RWPE2 (cell line): ENCODE results near the gene PCSK5.

Experiments
- ATAC-seq: fragments of 200-7000 bp; cut with Tn5 transposase; 3 replicates; pipeline ENCODE4 v1.9.1; 2021; ENCODE audit warnings: low read depth
- DNase-seq: peaks from one replicate; pipeline ENCODE4 v3.0.0-alpha.2; 2020; ENCODE audit warnings: low spot score
- H3K27ac ChIP-seq: fragments of 450-650 bp; 2 replicates; pipeline ENCODE4 v1.5.1; 2017; ENCODE audit warnings: mild to moderate bottlenecking; ENCODE audit not compliant: poor library complexity, severe bottlenecking
- H3K27me3 ChIP-seq: fragments of 250-450 bp; sonication (Bioruptor Pico); 2 replicates; pipeline ENCODE4 v1.5.1; 2021; ENCODE audit warnings: mild to moderate bottlenecking, moderate library complexity; ENCODE audit not compliant: insufficient read depth, poor library complexity, severe bottlenecking
- H3K36me3 ChIP-seq: fragments of 250-450 bp; sonication (Bioruptor Pico); 2 replicates; pipeline ENCODE4 v1.5.1; 2020; ENCODE audit warnings: low read depth, mild to moderate bottlenecking, moderate library complexity
- H3K4me1 ChIP-seq: fragments of 250-450 bp; sonication (Bioruptor Pico); 2 replicates; pipeline ENCODE4 v1.5.1; 2021; ENCODE audit warnings: mild to moderate bottlenecking, moderate library complexity; ENCODE audit not compliant: insufficient read depth, poor library complexity, severe bottlenecking
- H3K4me3 ChIP-seq: fragments of 250-450 bp; sonication (Bioruptor Pico); 2 replicates; pipeline ENCODE4 v1.5.1; 2021; ENCODE audit warnings: mild to moderate bottlenecking, moderate library complexity; ENCODE audit not compliant: severe bottlenecking
- H3K9me3 ChIP-seq: fragments of 250-450 bp; sonication (Bioruptor Pico); 2 replicates; pipeline ENCODE4 v1.5.1; 2021; ENCODE audit warnings: mild to moderate bottlenecking, moderate library complexity; ENCODE audit not compliant: severe bottlenecking
- CTCF ChIP-seq: fragments of 450-650 bp; IDR thresholded peaks from one replicate; pipeline ENCODE4 v1.5.1; 2017; ENCODE audit warnings: mild to moderate bottlenecking, moderate library complexity; ENCODE audit not compliant: poor library complexity, severe bottlenecking

PCSK5 gene

GRCh38 chr9:76180541-76180940 lies 290.1 kb downstream of the PCSK5 start:
- Histone ChIP-seq H3K27ac (peak overlapping the region; percentile 18), H3K9me3 (no peaks in the 10 kb centered on the region), H3K36me3 (no peaks in the 10 kb centered on the region), H3K27me3 (no peaks in the 10 kb centered on the region), H3K4me1 (peaks cover 8% of the 10 kb centered on the region), H3K4me3 (no peak overlapping the region)
- no peak for DNase-seq
- TF ChIP-seq CTCF: no peak
- peak; percentile 70 for ATAC-seq

- TF ChIP-seq CTCF: no peak
- Histone ChIP-seq H3K4me3 (no peak overlapping the region), H3K36me3 (no peaks in the 10 kb centered on the region), H3K9me3 (no peaks in the 10 kb centered on the region), H3K4me1 (peaks cover 8% of the 10 kb centered on the region), H3K27ac (no peak overlapping the region), H3K27me3 (no peaks in the 10 kb centered on the region)
- no peak for DNase-seq
- ATAC-seq: peak; percentile 91
Observed at GRCh38 chr9:76181020-76181641, 290.7 kb downstream of the PCSK5 start.

- H3K27ac ChIP-seq: no peak overlapping the region
- no peak overlapping the region for H3K4me3 ChIP-seq
- TF ChIP-seq CTCF: no peak
- peaks cover 8% of the 10 kb centered on the region for H3K4me1 ChIP-seq
- no peaks in the 10 kb centered on the region for H3K27me3 ChIP-seq
- no peaks in the 10 kb centered on the region for H3K36me3 ChIP-seq
- no peak for ATAC-seq
- no peak for DNase-seq
- no peaks in the 10 kb centered on the region for H3K9me3 ChIP-seq
Observed at GRCh38 chr9:76181781-76182180, 291.3 kb downstream of the PCSK5 start.

- Histone ChIP-seq H3K36me3 (no peaks in the 10 kb centered on the region), H3K27me3 (no peaks in the 10 kb centered on the region), H3K4me1 (peaks cover 8% of the 10 kb centered on the region), H3K27ac (no peak overlapping the region), H3K9me3 (no peaks in the 10 kb centered on the region), H3K4me3 (no peak overlapping the region)
- ATAC-seq (no peak), DNase-seq (no peak)
- no peak for TF ChIP-seq CTCF
Observed at GRCh38 chr9:76185432-76185831, 295.0 kb downstream of the PCSK5 start.

GRCh38 chr9:76188286-76188685 lies 297.8 kb downstream of the PCSK5 start:
- no peak overlapping the region for H3K27ac ChIP-seq
- H3K4me1 ChIP-seq: no peaks in the 10 kb centered on the region
- no peak for TF ChIP-seq CTCF
- no peak for ATAC-seq
- H3K9me3 ChIP-seq: no peaks in the 10 kb centered on the region
- H3K4me3 ChIP-seq: no peak overlapping the region
- no peaks in the 10 kb centered on the region for H3K27me3 ChIP-seq
- H3K36me3 ChIP-seq: no peaks in the 10 kb centered on the region
- no peak for DNase-seq
